ENCODE measurements around the gene TCEANC.
"Not testable (repeated sequence)": the region's sequence is repeated elsewhere in the genome, so short reads cannot be mapped to it uniquely, and the experiment has no call there.

TCEANC gene

GRCh38 chrX:13658602-13659001 lies 5.7 kb downstream of the TCEANC start:
- Histone ChIP-seq H3K27me3 (ENCODE audit: control insufficient read depth, insufficient read depth, low read length) (no peaks in the 10 kb centered on the region; the same call in 1 of the 2 replicates), H3K4me1 (ENCODE audit: control insufficient read depth, insufficient read depth, low read length) (peaks cover 9% of the 10 kb centered on the region), H3K27ac (ENCODE audit: low read depth, low read length) (no peak overlapping the region), H3K9me3 (ENCODE audit: control insufficient read depth, insufficient read depth, low read depth, low read length) (no peaks in the 10 kb centered on the region), H3K4me3 (ENCODE audit: low read depth, low read length) (no peak overlapping the region), H3K36me3 (ENCODE audit: control insufficient read depth, insufficient read depth, low read length) (peaks cover 19% of the 10 kb centered on the region), H3K9ac (ENCODE audit: low read length) (no peak overlapping the region)

GRCh38 chrX:13659063-13659462 lies 6.1 kb downstream of the TCEANC start:
- Histone ChIP-seq H3K4me1 (ENCODE audit: control insufficient read depth, insufficient read depth, low read length) (peaks cover 8% of the 10 kb centered on the region), H3K9ac (ENCODE audit: low read length) (no peak overlapping the region), H3K9me3 (ENCODE audit: control insufficient read depth, insufficient read depth, low read depth, low read length) (no peaks in the 10 kb centered on the region), H3K4me3 (ENCODE audit: low read depth, low read length) (no peak overlapping the region), H3K27ac (ENCODE audit: low read depth, low read length) (no peak overlapping the region), H3K36me3 (ENCODE audit: control insufficient read depth, insufficient read depth, low read length) (peaks cover 19% of the 10 kb centered on the region), H3K27me3 (ENCODE audit: control insufficient read depth, insufficient read depth, low read length) (no peaks in the 10 kb centered on the region; the same call in 1 of the 2 replicates)

- H3K4me1 ChIP-seq (ENCODE audit: control insufficient read depth, insufficient read depth, low read length), result peaks cover 6% of the 10 kb centered on the region
- H3K27me3 ChIP-seq (ENCODE audit: control insufficient read depth, insufficient read depth, low read length), result no peaks in the 10 kb centered on the region; the same call in 1 of the 2 replicates
- peaks cover 19% of the 10 kb centered on the region for H3K36me3 ChIP-seq (ENCODE audit: control insufficient read depth, insufficient read depth, low read length)
- H3K27ac ChIP-seq (ENCODE audit: low read depth, low read length), result no peak overlapping the region
- no peak overlapping the region for H3K4me3 ChIP-seq (ENCODE audit: low read depth, low read length)
- H3K9ac ChIP-seq (ENCODE audit: low read length), result no peak overlapping the region
- H3K9me3 ChIP-seq (ENCODE audit: control insufficient read depth, insufficient read depth, low read depth, low read length), result no peaks in the 10 kb centered on the region
Observed at GRCh38 chrX:13661735-13662288, 8.9 kb downstream of the TCEANC start.

- Histone ChIP-seq H3K9me3 (ENCODE audit: control insufficient read depth, insufficient read depth, low read depth, low read length) (no peaks in the 10 kb centered on the region), H3K27ac (ENCODE audit: low read depth, low read length) (no peak overlapping the region), H3K9ac (ENCODE audit: low read length) (no peak overlapping the region), H3K4me3 (ENCODE audit: low read depth, low read length) (no peak overlapping the region), H3K4me1 (ENCODE audit: control insufficient read depth, insufficient read depth, low read length) (peaks cover 6% of the 10 kb centered on the region), H3K27me3 (ENCODE audit: control insufficient read depth, insufficient read depth, low read length) (no peaks in the 10 kb centered on the region; the same call in 1 of the 2 replicates), H3K36me3 (ENCODE audit: control insufficient read depth, insufficient read depth, low read length) (peaks cover 19% of the 10 kb centered on the region)
Observed at GRCh38 chrX:13662355-13662791, 9.4 kb downstream of the TCEANC start.

- no peaks in the 10 kb centered on the region; the same call in 1 of the 2 replicates for H3K27me3 ChIP-seq (ENCODE audit: control insufficient read depth, insufficient read depth, low read length)
- no peak overlapping the region for H3K27ac ChIP-seq (ENCODE audit: low read depth, low read length)
- H3K36me3 ChIP-seq (ENCODE audit: control insufficient read depth, insufficient read depth, low read length), result peaks cover 19% of the 10 kb centered on the region
- peaks cover 3% of the 10 kb centered on the region for H3K4me1 ChIP-seq (ENCODE audit: control insufficient read depth, insufficient read depth, low read length)
- H3K4me3 ChIP-seq (ENCODE audit: low read depth, low read length), result no peak overlapping the region
- H3K9ac ChIP-seq (ENCODE audit: low read length), result no peak overlapping the region
- no peaks in the 10 kb centered on the region for H3K9me3 ChIP-seq (ENCODE audit: control insufficient read depth, insufficient read depth, low read depth, low read length)
Observed at GRCh38 chrX:13664020-13664419, 11.1 kb downstream of the TCEANC start.

GRCh38 chrX:13666836-13667235 lies 13.9 kb downstream of the TCEANC start:
- no peak overlapping the region for H3K4me3 ChIP-seq (ENCODE audit: low read depth, low read length)
- no peaks in the 10 kb centered on the region; the same call in 1 of the 2 replicates for H3K27me3 ChIP-seq (ENCODE audit: control insufficient read depth, insufficient read depth, low read length)
- H3K9ac ChIP-seq (ENCODE audit: low read length), result no peak overlapping the region
- H3K27ac ChIP-seq (ENCODE audit: low read depth, low read length), result no peak overlapping the region
- H3K36me3 ChIP-seq (ENCODE audit: control insufficient read depth, insufficient read depth, low read length), result peaks cover 10% of the 10 kb centered on the region
- no peaks in the 10 kb centered on the region for H3K9me3 ChIP-seq (ENCODE audit: control insufficient read depth, insufficient read depth, low read depth, low read length)
- no peaks in the 10 kb centered on the region for H3K4me1 ChIP-seq (ENCODE audit: control insufficient read depth, insufficient read depth, low read length)

GRCh38 chrX:13667919-13668318 lies 15.0 kb downstream of the TCEANC start:
- H3K27ac ChIP-seq (ENCODE audit: low read depth, low read length), result no peak overlapping the region
- no peaks in the 10 kb centered on the region for H3K4me1 ChIP-seq (ENCODE audit: control insufficient read depth, insufficient read depth, low read length)

GRCh38 chrX:13669246-13669737 lies 16.4 kb downstream of the TCEANC start:
- Histone ChIP-seq H3K4me1 (ENCODE audit: control insufficient read depth, insufficient read depth, low read length) (no peaks in the 10 kb centered on the region), H3K9ac (ENCODE audit: low read length) (no peak overlapping the region), H3K27ac (ENCODE audit: low read depth, low read length) (no peak overlapping the region), H3K27me3 (ENCODE audit: control insufficient read depth, insufficient read depth, low read length) (no peaks in the 10 kb centered on the region; the same call in 1 of the 2 replicates), H3K9me3 (ENCODE audit: control insufficient read depth, insufficient read depth, low read depth, low read length) (no peaks in the 10 kb centered on the region), H3K36me3 (ENCODE audit: control insufficient read depth, insufficient read depth, low read length) (no peaks in the 10 kb centered on the region), H3K4me3 (ENCODE audit: low read depth, low read length) (no peak overlapping the region)

More at GRCh38 chrX:13667919-13668318, 15.0 kb downstream of the TCEANC start:
- H3K36me3 ChIP-seq (ENCODE audit: control insufficient read depth, insufficient read depth, low read length), result peaks cover 7% of the 10 kb centered on the region
- no peaks in the 10 kb centered on the region; the same call in 1 of the 2 replicates for H3K27me3 ChIP-seq (ENCODE audit: control insufficient read depth, insufficient read depth, low read length)
- no peak overlapping the region for H3K9ac ChIP-seq (ENCODE audit: low read length)
- H3K9me3 ChIP-seq (ENCODE audit: control insufficient read depth, insufficient read depth, low read depth, low read length), result no peaks in the 10 kb centered on the region
- no peak overlapping the region for H3K4me3 ChIP-seq (ENCODE audit: low read depth, low read length)

- not testable (repeated sequence) for H3K4me3 ChIP-seq (ENCODE audit: low read depth, low read length); H3K9me3 ChIP-seq (ENCODE audit: control insufficient read depth, insufficient read depth, low read depth, low read length); H3K36me3 ChIP-seq (ENCODE audit: control insufficient read depth, insufficient read depth, low read length); H3K9ac ChIP-seq (ENCODE audit: low read length); H3K27me3 ChIP-seq (ENCODE audit: control insufficient read depth, insufficient read depth, low read length); H3K4me1 ChIP-seq (ENCODE audit: control insufficient read depth, insufficient read depth, low read length); H3K27ac ChIP-seq (ENCODE audit: low read depth, low read length)
Observed at GRCh38 chrX:13669755-13670154, 16.8 kb downstream of the TCEANC start.

- H3K9ac ChIP-seq (ENCODE audit: low read length), result no peak overlapping the region
- no peaks in the 10 kb centered on the region for H3K36me3 ChIP-seq (ENCODE audit: control insufficient read depth, insufficient read depth, low read length)
- no peak overlapping the region for H3K27ac ChIP-seq (ENCODE audit: low read depth, low read length)
- no peaks in the 10 kb centered on the region for H3K9me3 ChIP-seq (ENCODE audit: control insufficient read depth, insufficient read depth, low read depth, low read length)
- H3K27me3 ChIP-seq (ENCODE audit: control insufficient read depth, insufficient read depth, low read length), result no peaks in the 10 kb centered on the region; the same call in 1 of the 2 replicates
- H3K4me3 ChIP-seq (ENCODE audit: low read depth, low read length), result no peak overlapping the region
- no peaks in the 10 kb centered on the region for H3K4me1 ChIP-seq (ENCODE audit: control insufficient read depth, insufficient read depth, low read length)
Observed at GRCh38 chrX:13670197-13670596, 17.3 kb downstream of the TCEANC start.

GRCh38 chrX:13673016-13673415 lies 20.1 kb downstream of the TCEANC start:
- H3K27me3 ChIP-seq (ENCODE audit: control insufficient read depth, insufficient read depth, low read length), result no peaks in the 10 kb centered on the region; the same call in 1 of the 2 replicates
- H3K4me3 ChIP-seq (ENCODE audit: low read depth, low read length), result no peak overlapping the region
- H3K9ac ChIP-seq (ENCODE audit: low read length), result no peak overlapping the region
- no peaks in the 10 kb centered on the region for H3K4me1 ChIP-seq (ENCODE audit: control insufficient read depth, insufficient read depth, low read length)
- H3K36me3 ChIP-seq (ENCODE audit: control insufficient read depth, insufficient read depth, low read length), result no peaks in the 10 kb centered on the region
- no peaks in the 10 kb centered on the region for H3K9me3 ChIP-seq (ENCODE audit: control insufficient read depth, insufficient read depth, low read depth, low read length)
- no peak overlapping the region for H3K27ac ChIP-seq (ENCODE audit: low read depth, low read length)
